Parathyroid adenoma (tissue), 2 donors: ENCODE data around the gene KIRREL3.

Experiments used
- H2AFZ ChIP-seq: fragments of 300-600 bp; sonication (generic); one replicate; pipeline ENCODE4 v1.7.0; 2017; ENCODE audit warnings: antibody characterized with exemption, mild to moderate bottlenecking
- H3K27ac ChIP-seq: fragments of 300-600 bp; sonication (generic); one replicate; pipeline ENCODE4 v1.7.0; 2017
- H3K27me3 ChIP-seq: fragments of 300-600 bp; sonication (generic); one replicate; pipeline ENCODE4 v1.7.0; 2017; ENCODE audit warnings: low read length; ENCODE audit not compliant: control insufficient read depth, insufficient read depth
- H3K36me3 ChIP-seq: fragments of 300-600 bp; sonication (generic); one replicate; pipeline ENCODE4 v1.7.0; 2017; ENCODE audit warnings: low read length; ENCODE audit not compliant: control insufficient read depth, insufficient read depth
- H3K4me1 ChIP-seq: fragments of 300-600 bp; sonication (generic); one replicate; pipeline ENCODE4 v1.7.0; 2017; ENCODE audit warnings: control low read depth
- H3K4me2 ChIP-seq: fragments of 300-600 bp; sonication (generic); one replicate; pipeline ENCODE4 v1.7.0; 2017; ENCODE audit warnings: low read length
- H3K4me3 ChIP-seq: fragments of 300-600 bp; sonication (generic); one replicate; pipeline ENCODE4 v1.7.0; 2017; ENCODE audit warnings: low read depth, low read length
- H3K79me2 ChIP-seq: fragments of 300-600 bp; sonication (generic); one replicate; pipeline ENCODE4 v1.7.0; 2017; ENCODE audit warnings: control low read depth
- H3K9ac ChIP-seq: fragments of 300-600 bp; sonication (generic); one replicate; pipeline ENCODE4 v1.7.0; 2017; ENCODE audit warnings: mild to moderate bottlenecking
- H3K9me3 ChIP-seq: fragments of 300-600 bp; sonication (generic); one replicate; pipeline ENCODE4 v1.7.0; 2017; ENCODE audit warnings: low read length; ENCODE audit not compliant: control insufficient read depth
- TF ChIP-seq, protein P1 (sequence below): fragments of 300-600 bp; sonication (generic); IDR thresholded peaks from one replicate; pipeline ENCODE4 v1.7.0; 2017; ENCODE audit warnings: antibody characterized with exemption, mild to moderate bottlenecking
- donor health status: primary hyperparathyroidism.

The KIRREL3 gene

DNA sequence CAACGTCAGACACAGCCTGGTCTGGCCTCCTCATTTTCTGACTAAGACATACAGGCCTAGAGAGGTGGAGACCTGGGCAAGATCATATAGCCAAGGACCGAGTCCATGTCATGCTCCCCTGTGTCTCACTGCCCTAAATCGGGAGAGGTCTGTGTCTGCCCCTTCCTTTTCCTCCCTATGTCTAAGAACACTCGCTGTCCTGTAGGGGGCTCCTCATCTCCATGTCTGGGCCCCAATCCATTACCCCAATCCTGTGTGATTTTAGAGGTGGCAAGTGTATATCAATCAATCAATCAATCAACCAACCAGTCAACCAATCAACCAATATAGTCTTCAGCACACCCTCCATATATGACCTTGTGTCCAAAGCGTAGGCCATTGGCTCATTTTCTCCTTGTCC is 125.7 kb downstream of the KIRREL3 start:
- Histone ChIP-seq H3K36me3 (no peaks in the 10 kb centered on the region), H3K4me3 (no peak overlapping the region), H3K27me3 (no peaks in the 10 kb centered on the region), H3K9me3 (no peaks in the 10 kb centered on the region), H3K79me2 (no peaks in the 10 kb centered on the region), H3K4me2 (no peak overlapping the region), H3K27ac (no peak overlapping the region), H3K9ac (no peak overlapping the region), H3K4me1 (no peaks in the 10 kb centered on the region), H2AFZ (no peak overlapping the region)
- TF ChIP-seq, protein P1, sequence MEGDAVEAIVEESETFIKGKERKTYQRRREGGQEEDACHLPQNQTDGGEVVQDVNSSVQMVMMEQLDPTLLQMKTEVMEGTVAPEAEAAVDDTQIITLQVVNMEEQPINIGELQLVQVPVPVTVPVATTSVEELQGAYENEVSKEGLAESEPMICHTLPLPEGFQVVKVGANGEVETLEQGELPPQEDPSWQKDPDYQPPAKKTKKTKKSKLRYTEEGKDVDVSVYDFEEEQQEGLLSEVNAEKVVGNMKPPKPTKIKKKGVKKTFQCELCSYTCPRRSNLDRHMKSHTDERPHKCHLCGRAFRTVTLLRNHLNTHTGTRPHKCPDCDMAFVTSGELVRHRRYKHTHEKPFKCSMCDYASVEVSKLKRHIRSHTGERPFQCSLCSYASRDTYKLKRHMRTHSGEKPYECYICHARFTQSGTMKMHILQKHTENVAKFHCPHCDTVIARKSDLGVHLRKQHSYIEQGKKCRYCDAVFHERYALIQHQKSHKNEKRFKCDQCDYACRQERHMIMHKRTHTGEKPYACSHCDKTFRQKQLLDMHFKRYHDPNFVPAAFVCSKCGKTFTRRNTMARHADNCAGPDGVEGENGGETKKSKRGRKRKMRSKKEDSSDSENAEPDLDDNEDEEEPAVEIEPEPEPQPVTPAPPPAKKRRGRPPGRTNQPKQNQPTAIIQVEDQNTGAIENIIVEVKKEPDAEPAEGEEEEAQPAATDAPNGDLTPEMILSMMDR: no peak

DNA sequence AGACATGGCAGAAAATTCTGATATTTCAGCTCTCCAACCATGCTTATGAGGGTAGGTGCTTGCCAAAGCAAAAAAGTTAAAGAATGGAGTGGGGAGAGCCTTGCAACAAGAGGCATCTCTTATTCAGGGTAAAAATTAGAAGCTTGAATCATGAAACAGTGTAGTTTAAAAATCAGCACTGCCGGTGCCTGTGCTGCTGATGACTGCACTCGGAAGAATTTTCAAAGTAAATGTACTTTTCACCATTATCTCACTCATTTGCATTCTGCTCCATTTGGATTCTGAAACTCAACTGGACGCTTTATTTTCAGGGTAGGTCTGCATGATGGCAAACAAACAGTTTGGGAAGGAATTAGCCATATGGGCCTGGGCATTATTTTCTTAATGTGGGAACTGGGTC is 126.3 kb downstream of the KIRREL3 start:
- Histone ChIP-seq H3K79me2 (no peaks in the 10 kb centered on the region), H3K4me2 (no peak overlapping the region), H3K4me3 (no peak overlapping the region), H2AFZ (no peak overlapping the region), H3K4me1 (no peaks in the 10 kb centered on the region), H3K9ac (no peak overlapping the region), H3K27me3 (no peaks in the 10 kb centered on the region), H3K9me3 (no peaks in the 10 kb centered on the region), H3K27ac (no peak overlapping the region), H3K36me3 (no peaks in the 10 kb centered on the region)
- TF ChIP-seq, protein P1: no peak

DNA sequence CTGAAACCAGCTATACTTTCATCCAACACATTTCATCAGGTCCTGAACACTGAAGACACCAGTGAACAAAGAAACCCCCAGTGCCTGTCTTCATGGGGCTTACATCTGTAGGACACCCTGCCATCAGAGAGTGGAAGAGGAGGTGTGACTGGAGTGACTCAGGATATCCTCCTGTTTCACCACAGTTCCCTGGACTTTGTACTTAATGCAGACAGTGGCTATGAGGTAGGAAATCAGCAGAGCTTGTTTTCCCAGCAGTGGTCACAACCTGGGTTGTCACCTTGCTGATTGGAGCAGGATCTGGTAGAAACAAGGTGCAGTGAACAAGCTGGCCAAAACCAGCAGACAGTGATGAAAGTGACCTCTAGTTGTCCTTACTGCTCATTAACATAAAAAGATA is 128.8 kb downstream of the KIRREL3 start:
- TF ChIP-seq, protein P1: no peak
- Histone ChIP-seq H3K9ac (no peak overlapping the region), H3K79me2 (no peaks in the 10 kb centered on the region)

DNA sequence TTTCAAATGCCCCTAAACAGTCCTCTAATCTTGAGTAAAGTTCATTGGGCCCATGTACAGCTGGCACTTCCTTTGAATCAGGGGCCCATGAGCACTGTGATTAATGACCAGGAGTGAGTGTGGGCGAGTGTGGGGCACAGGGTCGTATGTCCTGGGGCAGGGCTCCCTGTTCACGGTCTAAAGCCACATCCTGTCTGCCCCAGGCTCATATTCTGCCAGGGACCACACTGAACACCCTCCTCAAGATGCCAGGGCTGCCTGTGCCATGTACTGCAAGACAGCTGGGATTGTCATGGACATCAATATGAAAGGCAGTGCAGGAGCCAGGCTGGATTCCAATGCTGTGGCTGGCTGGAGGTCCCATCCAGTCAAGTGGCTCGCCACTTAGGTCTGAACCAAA is 130.5 kb downstream of the KIRREL3 start:
- no peaks in the 10 kb centered on the region for H3K4me1 ChIP-seq
- no peak overlapping the region for H3K9ac ChIP-seq
- no peak overlapping the region for H3K27ac ChIP-seq
- H3K36me3 ChIP-seq: no peaks in the 10 kb centered on the region
- no peaks in the 10 kb centered on the region for H3K9me3 ChIP-seq
- no peaks in the 10 kb centered on the region for H3K27me3 ChIP-seq
- no peak overlapping the region for H3K4me2 ChIP-seq
- TF ChIP-seq, protein P1: no peak
- H3K4me3 ChIP-seq: no peak overlapping the region
- H3K79me2 ChIP-seq: no peaks in the 10 kb centered on the region
- H2AFZ ChIP-seq: no peak overlapping the region

More for the DNA sequence above, 128.8 kb downstream of the KIRREL3 start:
- H3K4me2 ChIP-seq: no peak overlapping the region
- no peaks in the 10 kb centered on the region for H3K27me3 ChIP-seq
- no peaks in the 10 kb centered on the region for H3K9me3 ChIP-seq
- no peak overlapping the region for H2AFZ ChIP-seq
- H3K36me3 ChIP-seq: no peaks in the 10 kb centered on the region
- H3K27ac ChIP-seq: no peak overlapping the region
- no peak overlapping the region for H3K4me3 ChIP-seq
- no peaks in the 10 kb centered on the region for H3K4me1 ChIP-seq

DNA sequence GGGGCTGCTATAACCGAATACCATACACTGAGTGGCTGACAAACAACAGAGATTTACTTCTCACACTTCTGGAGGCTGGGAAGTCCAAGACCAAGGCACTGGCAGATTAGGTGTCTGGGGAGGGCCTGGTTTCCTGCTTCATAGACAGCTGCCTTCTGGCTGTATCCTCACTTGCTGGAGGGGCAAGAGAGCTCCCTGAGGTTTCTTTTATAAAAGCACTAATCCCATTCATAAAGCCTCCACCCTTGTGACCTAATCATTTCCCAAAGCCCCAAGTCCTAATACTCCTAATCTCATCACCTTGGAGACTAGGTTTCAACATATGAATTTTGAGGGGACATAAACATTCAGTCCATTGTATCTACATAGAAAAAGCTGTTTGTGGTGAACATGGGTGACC is 131.8 kb downstream of the KIRREL3 start:
- no peaks in the 10 kb centered on the region for H3K27me3 ChIP-seq
- no peaks in the 10 kb centered on the region for H3K79me2 ChIP-seq
- H3K4me2 ChIP-seq: no peak overlapping the region
- H2AFZ ChIP-seq: no peak overlapping the region
- H3K4me3 ChIP-seq: no peak overlapping the region
- no peak overlapping the region for H3K27ac ChIP-seq
- TF ChIP-seq, protein P1: no peak
- H3K9ac ChIP-seq: no peak overlapping the region
- H3K4me1 ChIP-seq: no peaks in the 10 kb centered on the region
- no peaks in the 10 kb centered on the region for H3K9me3 ChIP-seq
- H3K36me3 ChIP-seq: no peaks in the 10 kb centered on the region
